Neuron (in vitro differentiated cells): Measurements from ENCODE around the gene TUBA3D.
"Not testable (repeated sequence)": the region's sequence is repeated elsewhere in the genome, so short reads cannot be mapped to it uniquely, and the experiment has no call there.

Experiments
- H2AFZ ChIP-seq: one replicate; pipeline ENCODE4 v1.6.1; 2013; ENCODE audit warnings: low read depth, mild to moderate bottlenecking, inconsistent platforms, low read length, moderate library complexity
- H3K27me3 ChIP-seq: one replicate; pipeline ENCODE4 v1.6.1; 2013; ENCODE audit warnings: low read length; ENCODE audit not compliant: insufficient read depth
- H3K36me3 ChIP-seq: one replicate; pipeline ENCODE4 v1.6.1; 2013; ENCODE audit warnings: low read length; ENCODE audit not compliant: insufficient read depth
- H3K4me1 ChIP-seq: one replicate; pipeline ENCODE4 v1.6.1; 2013; ENCODE audit warnings: low read length; ENCODE audit not compliant: insufficient read depth
- H3K4me3 ChIP-seq: 2 replicates; pipeline ENCODE4 v1.5.1; 2013; ENCODE audit warnings: mild to moderate bottlenecking, low read length, moderate library complexity
- H3K9me3 ChIP-seq: one replicate; pipeline ENCODE4 v1.6.1; 2013; ENCODE audit warnings: low read length

TUBA3D gene

GRCh38 chr2:131473266-131473665 is 2.7 kb upstream of the TUBA3D start:
- not testable (repeated sequence) for H3K4me1 ChIP-seq, H3K4me3 ChIP-seq, H2AFZ ChIP-seq, H3K36me3 ChIP-seq, H3K27me3 ChIP-seq, H3K9me3 ChIP-seq

- H3K4me3 ChIP-seq, H3K27me3 ChIP-seq, H3K4me1 ChIP-seq, H3K36me3 ChIP-seq, H2AFZ ChIP-seq, H3K9me3 ChIP-seq: not testable (repeated sequence)
These were observed 444 bp downstream of the TUBA3D start for GRCh38 chr2:131476363-131476762.

GRCh38 chr2:131477227-131477626 is 1.3 kb downstream of the TUBA3D start:
- not testable (repeated sequence) for H3K27me3 ChIP-seq, H3K4me1 ChIP-seq, H3K4me3 ChIP-seq, H3K9me3 ChIP-seq, H3K36me3 ChIP-seq, H2AFZ ChIP-seq

- H3K4me1 ChIP-seq, H2AFZ ChIP-seq, H3K4me3 ChIP-seq, H3K9me3 ChIP-seq, H3K27me3 ChIP-seq, H3K36me3 ChIP-seq: not testable (repeated sequence)
These were observed 2.3 kb downstream of the TUBA3D start for GRCh38 chr2:131478074-131478849.

GRCh38 chr2:131478850-131479461 is 3.0 kb downstream of the TUBA3D start:
- not testable (repeated sequence) for H3K4me1 ChIP-seq, H3K36me3 ChIP-seq, H3K27me3 ChIP-seq, H3K9me3 ChIP-seq, H2AFZ ChIP-seq, H3K4me3 ChIP-seq

- not testable (repeated sequence) for H3K4me1 ChIP-seq, H3K27me3 ChIP-seq, H3K36me3 ChIP-seq, H3K9me3 ChIP-seq, H3K4me3 ChIP-seq, H2AFZ ChIP-seq
These were observed 4.4 kb downstream of the TUBA3D start for GRCh38 chr2:131480351-131480750.

- not testable (repeated sequence) for H3K36me3 ChIP-seq, H3K4me1 ChIP-seq, H2AFZ ChIP-seq, H3K9me3 ChIP-seq, H3K27me3 ChIP-seq, H3K4me3 ChIP-seq
These were observed 6.7 kb downstream of the TUBA3D start for GRCh38 chr2:131482506-131483155.

GRCh38 chr2:131483981-131484820 is 8.3 kb downstream of the TUBA3D start:
- not testable (repeated sequence) for H3K4me3 ChIP-seq, H2AFZ ChIP-seq, H3K9me3 ChIP-seq, H3K27me3 ChIP-seq, H3K36me3 ChIP-seq, H3K4me1 ChIP-seq

GRCh38 chr2:131484906-131485460 is 9.1 kb downstream of the TUBA3D start:
- H2AFZ ChIP-seq, H3K4me3 ChIP-seq, H3K36me3 ChIP-seq, H3K27me3 ChIP-seq, H3K9me3 ChIP-seq, H3K4me1 ChIP-seq: not testable (repeated sequence)

GRCh38 chr2:131486201-131486902 is 10.4 kb downstream of the TUBA3D start:
- peaks cover 12% of the 10 kb centered on the region for H3K4me1 ChIP-seq

GRCh38 chr2:131488306-131489205 is 12.6 kb downstream of the TUBA3D start:
- Histone ChIP-seq H2AFZ (no peak overlapping the region), H3K36me3 (peaks cover 4% of the 10 kb centered on the region), H3K27me3 (no peaks in the 10 kb centered on the region), H3K4me1 (peaks cover 13% of the 10 kb centered on the region), H3K4me3 (no peak overlapping the region), H3K9me3 (no peaks in the 10 kb centered on the region)

More at GRCh38 chr2:131486201-131486902, 10.4 kb downstream of the TUBA3D start:
- H3K36me3 ChIP-seq, H3K4me3 ChIP-seq, H2AFZ ChIP-seq, H3K27me3 ChIP-seq, H3K9me3 ChIP-seq: not testable (repeated sequence)
